Skeletal muscle tissue (tissue), 4 donors: ENCODE results near the gene UCK1. TPM values are rescaled to one million over a fixed set of nuclear protein-coding genes. Genes with fewer than 3 reads are reported as not detected.

ENCODE experiments used
- H3K27ac ChIP-seq: one replicate; pipeline ENCODE4 v1.7.0; 2013; ENCODE audit warnings: mild to moderate bottlenecking, low read depth, low read length, inconsistent platforms
- H3K27me3 ChIP-seq, 3 donors: one replicate each; pipeline ENCODE4 v1.7.0; 2013; ENCODE audit warnings: low read length in 3 of 3; ENCODE audit not compliant: control insufficient read depth in 3 of 3, insufficient read depth in 3 of 3
- H3K36me3 ChIP-seq, 3 donors: one replicate each; pipeline ENCODE4 v1.7.0; 2013; ENCODE audit warnings: low read length in 3 of 3; ENCODE audit not compliant: control insufficient read depth in 3 of 3, insufficient read depth in 3 of 3
- H3K4me1 ChIP-seq, 3 donors: one replicate each; pipeline ENCODE4 v1.7.0; 2013; ENCODE audit warnings: low read length in 3 of 3, mild to moderate bottlenecking in 3 of 3; ENCODE audit not compliant: control insufficient read depth in 3 of 3, insufficient read depth in 3 of 3
- H3K4me3 ChIP-seq, 3 donors: one replicate each; pipeline ENCODE4 v1.7.0; 2013; ENCODE audit warnings: low read length in 3 of 3
- H3K9ac ChIP-seq, 3 donors: one replicate each; pipeline ENCODE4 v1.7.0; 2013; ENCODE audit warnings: low read length in 3 of 3, mild to moderate bottlenecking in 3 of 3, moderate library complexity in 2 of 3, low read depth in 1 of 3
- H3K9me3 ChIP-seq, 3 donors: one replicate each; pipeline ENCODE4 v1.7.0; 2013; ENCODE audit warnings: low read length in 3 of 3; ENCODE audit not compliant: control insufficient read depth in 3 of 3
- total RNA-seq: library from RNA; depleted of rRNA; stranded (reverse); fragments of >200 nt; gene quantifications from one replicate; pipeline ENCODE4 v1.2.3, GENCODE V29; 2014
- donor health status: Osteomylitis.

Gene UCK1
- total RNA-seq, 1 donor from 2014 or later: 9.4 TPM

DNA sequence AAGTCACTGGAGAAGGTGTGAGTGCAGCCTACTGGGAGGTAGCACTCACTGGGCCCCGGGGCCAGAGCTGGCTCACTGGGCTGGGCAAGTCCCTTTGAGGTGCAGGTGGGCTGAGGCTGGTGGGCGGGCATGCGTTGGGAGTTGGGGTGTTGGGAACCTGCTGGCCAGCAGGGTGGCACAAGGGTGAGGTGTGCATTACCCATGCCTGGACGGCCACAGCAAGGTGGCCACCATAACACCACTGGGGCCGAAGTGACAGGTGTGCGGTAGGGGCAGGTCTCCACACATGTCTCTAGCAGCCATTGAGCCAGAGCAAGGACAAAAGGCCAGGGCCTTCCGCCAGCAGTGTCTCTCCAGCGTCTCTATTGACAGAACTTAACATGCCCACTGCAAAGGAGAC, 36.8 kb upstream of the UCK1 start:
- Histone ChIP-seq H3K9me3 (no peaks in the 10 kb centered on the region), H3K36me3 (peaks cover 7 to 14% (median 8%) of the 10 kb centered on the region in 3 donors), H3K4me3 (no peak overlapping the region), H3K4me1 (no peaks in the 10 kb centered on the region), H3K9ac (no peak overlapping the region), H3K27ac (no peak overlapping the region), H3K27me3 (no peaks in the 10 kb centered on the region)

- Histone ChIP-seq H3K4me1 (no peaks in the 10 kb centered on the region), H3K36me3 (peaks cover 2 to 7% (median 2%) of the 10 kb centered on the region in 3 donors), H3K4me3 (no peak overlapping the region), H3K27ac (no peak overlapping the region), H3K9ac (no peak overlapping the region), H3K27me3 (no peaks in the 10 kb centered on the region), H3K9me3 (peaks cover 0 to 3% (median 0%) of the 10 kb centered on the region in 3 donors)
Observed at GRCh38 chr9:131566158-131566557, 35.1 kb upstream of the UCK1 start.

GRCh38 chr9:131565369-131565768, 34.3 kb upstream of the UCK1 start:
- H3K4me1 ChIP-seq: no peaks in the 10 kb centered on the region
- no peak overlapping the region for H3K27ac ChIP-seq
- H3K9ac ChIP-seq: no peak overlapping the region
- no peaks in the 10 kb centered on the region for H3K27me3 ChIP-seq
- peaks cover 0 to 4% (median 2%) of the 10 kb centered on the region in 3 donors for H3K36me3 ChIP-seq
- peaks cover 0 to 3% (median 0%) of the 10 kb centered on the region in 3 donors for H3K9me3 ChIP-seq
- H3K4me3 ChIP-seq: no peak overlapping the region

GRCh38 chr9:131562032-131562959, 31.2 kb upstream of the UCK1 start:
- Histone ChIP-seq H3K9me3 (peaks cover 0 to 3% (median 0%) of the 10 kb centered on the region in 3 donors), H3K27me3 (no peaks in the 10 kb centered on the region), H3K9ac (no peak overlapping the region), H3K4me1 (no peaks in the 10 kb centered on the region), H3K4me3 (no peak overlapping the region), H3K36me3 (no peaks in the 10 kb centered on the region), H3K27ac (no peak overlapping the region)

GRCh38 chr9:131559421-131560000, 28.4 kb upstream of the UCK1 start:
- no peaks in the 10 kb centered on the region for H3K36me3 ChIP-seq
- no peak overlapping the region for H3K4me3 ChIP-seq
- H3K27me3 ChIP-seq: peaks cover 15 to 18% (median 16%) of the 10 kb centered on the region in 3 donors
- H3K27ac ChIP-seq: no peak overlapping the region
- peaks cover 0 to 3% (median 0%) of the 10 kb centered on the region in 3 donors for H3K9me3 ChIP-seq
- no peak overlapping the region for H3K9ac ChIP-seq
- H3K4me1 ChIP-seq: no peaks in the 10 kb centered on the region

DNA sequence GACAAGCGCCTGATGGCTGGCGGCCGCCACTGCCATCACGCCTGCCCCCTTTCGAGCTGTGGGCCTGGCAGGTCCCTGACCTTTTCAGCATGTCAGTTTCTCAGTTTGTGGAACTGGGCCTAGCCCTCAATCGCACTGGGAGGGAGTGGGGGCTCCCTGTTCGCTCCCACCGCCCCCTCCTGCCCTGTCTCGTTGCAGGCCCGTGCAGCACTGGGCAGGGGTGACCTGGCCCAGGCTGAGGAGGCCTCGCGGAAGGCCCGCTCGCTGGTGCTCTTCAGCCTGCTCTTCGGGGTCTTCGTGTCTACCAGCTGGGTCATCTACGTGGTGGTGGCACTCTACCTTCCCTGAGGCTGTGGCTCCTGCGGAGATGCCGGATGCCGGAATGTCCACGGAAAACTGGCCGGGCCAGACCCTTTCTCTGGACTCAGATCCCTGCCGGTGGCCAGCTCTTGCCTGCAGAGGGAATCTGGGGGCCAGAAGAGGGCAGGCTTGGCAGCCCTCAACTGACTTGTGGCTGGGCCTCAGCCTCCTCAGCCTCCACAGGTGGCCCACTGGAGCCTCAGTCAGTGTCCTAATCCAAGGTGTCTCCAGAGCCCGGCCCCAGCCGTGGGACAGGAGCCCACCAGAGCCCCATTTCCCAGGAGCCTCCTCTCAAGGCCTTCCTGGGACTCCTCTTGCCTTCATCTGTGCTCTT, 26.9 kb upstream of the UCK1 start:
- Histone ChIP-seq H3K9me3 (peaks cover 0 to 3% (median 0%) of the 10 kb centered on the region in 3 donors), H3K27me3 (peaks cover 26 to 30% (median 26%) of the 10 kb centered on the region in 3 donors), H3K36me3 (no peaks in the 10 kb centered on the region), H3K4me3 (no peak overlapping the region), H3K4me1 (no peaks in the 10 kb centered on the region), H3K9ac (no peak overlapping the region), H3K27ac (no peak overlapping the region)

- no peak overlapping the region for H3K9ac ChIP-seq
- no peaks in the 10 kb centered on the region for H3K36me3 ChIP-seq
- no peaks in the 10 kb centered on the region for H3K9me3 ChIP-seq
- H3K4me1 ChIP-seq: no peaks in the 10 kb centered on the region
- H3K27ac ChIP-seq: no peak overlapping the region
- H3K4me3 ChIP-seq: no peak overlapping the region
- peaks cover 29 to 31% (median 30%) of the 10 kb centered on the region in 3 donors for H3K27me3 ChIP-seq
Observed at GRCh38 chr9:131555841-131556673, 25.0 kb upstream of the UCK1 start.

DNA sequence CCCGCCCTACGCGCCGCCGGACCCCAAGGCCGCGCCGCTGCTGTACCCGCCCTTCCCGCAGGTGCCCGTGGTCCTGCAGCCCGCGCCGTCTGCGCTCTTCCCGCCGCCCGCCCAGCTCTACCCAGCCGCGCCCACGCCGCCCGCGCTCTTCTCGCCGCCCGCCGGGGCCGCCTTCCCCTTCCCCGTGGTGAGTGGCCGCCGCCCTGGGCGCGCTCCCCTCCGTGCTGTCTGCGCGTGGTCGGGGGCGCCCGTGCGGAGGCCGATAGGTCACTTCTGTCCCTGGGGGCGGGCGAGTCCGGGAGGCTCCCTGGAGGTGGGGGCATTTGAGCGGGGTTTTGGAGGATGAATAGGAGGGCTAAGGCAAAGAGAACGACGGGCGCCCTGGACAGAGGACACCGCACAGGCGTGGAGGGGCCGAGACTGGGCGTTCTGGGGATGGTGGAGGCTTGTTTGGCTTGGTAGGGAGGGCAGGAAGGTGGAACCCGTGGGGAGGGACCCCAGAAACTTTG, 23.8 kb upstream of the UCK1 start:
- Histone ChIP-seq H3K27me3 (peaks cover 30 to 32% (median 30%) of the 10 kb centered on the region in 3 donors), H3K4me3 (no peak overlapping the region), H3K9me3 (no peaks in the 10 kb centered on the region), H3K36me3 (no peaks in the 10 kb centered on the region), H3K27ac (no peak overlapping the region), H3K4me1 (no peaks in the 10 kb centered on the region), H3K9ac (no peak overlapping the region)

GRCh38 chr9:131554087-131554842, 23.2 kb upstream of the UCK1 start:
- H3K36me3 ChIP-seq: no peaks in the 10 kb centered on the region
- no peak overlapping the region for H3K9ac ChIP-seq
- H3K27ac ChIP-seq: no peak overlapping the region
- H3K4me3 ChIP-seq: no peak overlapping the region
- H3K9me3 ChIP-seq: no peaks in the 10 kb centered on the region
- H3K27me3 ChIP-seq: peaks cover 32 to 36% (median 35%) of the 10 kb centered on the region in 3 donors
- H3K4me1 ChIP-seq: no peaks in the 10 kb centered on the region
